NCI-H1105 (cell line): Measurements from ENCODE around the gene FSD1L.

Experiments
- DNase-seq: peaks from one replicate; lab custom pipeline; 2025; lab: John Stamatoyannopoulos, UW

Gene FSD1L

DNA sequence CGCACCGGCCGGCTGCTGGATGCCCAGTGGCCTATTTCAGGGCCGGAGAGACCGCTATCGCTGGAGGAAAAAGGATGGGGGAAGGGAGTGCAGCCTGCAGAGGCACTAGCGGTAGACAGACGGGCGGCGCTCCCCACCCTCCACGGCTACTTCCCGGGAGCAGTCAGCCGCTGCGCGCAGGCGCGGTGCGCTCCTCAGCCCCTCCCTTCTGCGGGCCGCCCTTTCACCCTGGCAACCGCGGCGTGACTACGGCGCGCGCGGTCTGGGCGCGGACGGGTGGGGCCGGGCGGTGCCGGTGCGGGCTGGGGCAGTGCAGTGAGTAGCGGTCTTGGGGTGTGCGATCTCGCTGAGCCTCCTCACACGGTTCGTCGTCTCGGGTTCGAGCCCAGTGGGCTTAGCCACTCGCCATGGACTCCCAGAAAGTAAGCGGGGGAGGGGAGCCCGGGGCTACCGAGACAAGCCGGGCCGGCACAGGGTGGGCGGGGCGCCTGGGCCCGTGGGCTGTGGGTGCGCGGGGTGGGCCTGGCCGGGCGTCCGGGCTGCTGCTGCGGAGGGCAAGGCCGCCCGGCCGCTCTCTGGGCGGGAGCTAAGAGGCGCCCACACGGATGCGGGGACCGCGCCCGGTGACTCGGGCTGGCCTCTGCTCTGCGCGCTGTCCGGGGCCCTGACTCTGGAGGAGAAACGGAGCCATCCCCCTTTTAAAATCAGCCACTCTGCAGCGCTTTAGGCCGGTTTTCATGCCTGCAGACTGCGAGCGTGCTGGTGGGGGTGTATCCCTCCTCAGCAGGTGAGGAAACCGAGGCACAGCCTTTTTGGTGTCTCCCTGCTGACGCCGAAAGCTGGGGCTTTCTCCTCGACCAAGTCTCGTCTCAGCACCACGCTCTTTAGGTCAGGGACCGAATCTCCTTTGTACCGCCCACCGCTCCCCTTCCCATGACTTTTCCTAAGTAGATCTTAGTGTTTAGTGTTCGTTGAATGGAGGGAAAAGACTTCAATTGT, at the start of gene FSD1L:
TSS of gene FSD1L (plus strand) at position 221 of the 999 bp plus-strand sequence. CDS start at position 408, 187 bp downstream.
- DNase-seq: peak; percentile 88

DNA sequence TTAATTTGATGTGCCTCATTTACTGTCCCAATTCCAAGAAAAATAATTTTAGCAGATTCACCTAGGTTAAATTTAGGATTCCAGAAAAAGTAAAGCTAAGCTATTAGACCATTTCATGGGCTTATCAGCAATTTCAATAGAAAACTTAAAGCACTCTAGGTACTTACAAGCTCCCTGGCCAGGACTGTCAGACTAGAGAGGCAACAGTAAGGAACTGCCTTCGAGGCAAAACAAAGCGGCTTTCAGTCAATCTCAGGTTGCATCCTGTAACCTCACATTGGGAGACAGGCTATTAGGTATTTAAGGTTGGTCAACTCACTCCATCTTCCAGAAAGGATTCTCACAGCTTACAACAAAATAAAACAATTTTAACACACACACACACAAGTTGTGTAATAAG, 48.7 kb upstream of the FSD1L start:
- no peak for DNase-seq

GRCh38 chr9:105401651-105402050, 46.2 kb upstream of the FSD1L start:
- DNase-seq: no peak

DNA sequence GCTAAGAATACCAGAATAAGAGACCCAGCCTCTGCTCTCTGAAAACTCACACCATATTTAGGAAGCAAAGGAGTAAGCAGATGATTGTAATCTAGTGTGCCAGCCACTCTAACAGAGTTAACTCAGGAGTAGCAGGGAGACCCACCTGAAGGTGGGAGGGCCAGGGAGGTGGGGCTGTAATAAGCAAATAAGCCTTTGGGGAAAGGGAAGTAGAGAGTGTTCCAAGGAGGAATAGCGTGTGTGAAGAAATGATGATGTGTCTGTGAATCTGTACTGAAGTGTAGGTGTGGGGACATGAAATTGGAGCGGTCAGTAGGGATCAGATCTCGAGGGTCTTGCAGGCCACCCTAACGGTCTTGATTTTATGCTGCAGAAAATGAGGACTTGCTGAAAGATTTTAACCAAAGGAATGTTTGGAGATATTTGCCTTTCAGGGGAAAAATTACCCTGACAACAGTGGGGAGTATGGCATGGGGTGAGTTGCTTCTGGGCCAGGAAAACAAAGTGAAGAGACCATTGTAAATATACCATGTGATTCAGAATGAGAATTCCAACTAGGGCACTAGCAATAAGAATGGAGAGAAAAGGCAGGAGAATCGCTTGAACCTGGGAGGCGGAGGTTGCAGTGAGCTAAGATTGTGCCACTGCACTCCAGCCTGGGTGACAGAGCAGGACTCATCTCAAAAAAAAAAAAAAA, 44.1 kb upstream of the FSD1L start:
- DNase-seq: no peak

DNA sequence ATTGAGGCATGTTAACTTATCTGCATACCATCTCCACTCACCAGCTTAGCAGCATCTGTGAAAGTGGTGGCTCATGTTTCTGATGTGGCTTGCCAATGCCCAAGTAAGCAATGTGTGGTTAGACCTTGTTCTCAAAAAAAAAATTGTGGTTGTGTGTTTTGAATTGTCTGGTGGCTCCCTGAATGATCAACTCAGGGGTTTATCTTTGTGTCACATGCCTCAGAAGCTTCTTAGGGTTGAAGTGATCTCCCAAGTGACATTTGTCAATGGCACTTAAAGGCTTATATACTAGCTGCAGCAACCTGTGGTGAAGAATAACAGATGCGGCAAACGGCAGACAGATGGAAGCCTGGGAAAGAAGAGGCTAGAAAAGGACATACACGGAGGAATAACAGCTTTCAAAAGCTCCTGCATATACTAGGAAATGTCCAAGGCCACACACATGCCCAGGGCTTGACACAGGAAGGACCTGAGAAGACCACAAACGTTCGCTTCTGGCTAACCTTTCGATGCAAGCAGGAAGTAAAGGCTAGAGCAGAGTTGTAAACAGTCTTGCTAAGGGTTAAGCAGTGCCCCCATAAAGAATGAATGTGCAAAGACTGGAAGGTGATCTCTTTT, 42.2 kb upstream of the FSD1L start:
- no peak for DNase-seq

DNA sequence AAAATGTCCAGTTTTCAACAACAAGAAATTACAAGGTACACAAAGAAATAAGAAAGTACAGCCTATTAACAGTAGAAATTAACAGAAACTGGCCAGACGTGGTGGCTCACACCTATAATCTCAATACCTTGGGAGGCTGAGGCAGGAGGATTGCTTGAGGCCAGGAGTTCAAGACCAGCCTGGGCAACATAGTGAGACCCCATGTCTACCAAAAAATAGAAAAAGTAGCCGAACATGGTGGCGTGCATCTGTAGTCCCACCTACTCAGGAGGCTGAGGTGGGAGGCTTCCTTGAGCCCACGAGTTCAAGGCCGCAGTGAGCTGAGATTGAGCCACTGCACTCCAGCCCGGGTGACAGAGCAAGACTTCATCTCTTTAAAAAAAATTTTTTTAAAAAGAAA, 41.5 kb upstream of the FSD1L start:
- no peak for DNase-seq

- DNase-seq: no peak
These were observed 34.3 kb upstream of the FSD1L start for GRCh38 chr9:105413525-105413924.

GRCh38 chr9:105414947-105415661, 32.7 kb upstream of the FSD1L start:
- DNase-seq: peak; percentile 27

DNA sequence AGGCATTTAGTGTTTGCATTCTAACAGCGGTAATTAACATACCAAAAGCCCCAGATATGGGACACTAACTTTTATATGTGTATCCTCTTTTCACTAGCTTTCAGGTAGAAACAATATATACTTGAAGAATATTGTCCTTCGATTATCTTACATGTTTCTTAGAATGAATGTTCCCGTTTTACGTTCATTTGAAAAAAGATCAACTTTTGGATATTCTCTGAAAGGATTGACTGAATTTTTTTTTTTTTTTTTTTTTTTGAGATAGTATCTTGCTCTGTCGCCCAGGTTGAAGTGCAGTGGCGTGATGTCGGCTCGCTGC, 32.2 kb upstream of the FSD1L start:
- no peak for DNase-seq

GRCh38 chr9:105416840-105417239, 31.0 kb upstream of the FSD1L start:
- DNase-seq: no peak

DNA sequence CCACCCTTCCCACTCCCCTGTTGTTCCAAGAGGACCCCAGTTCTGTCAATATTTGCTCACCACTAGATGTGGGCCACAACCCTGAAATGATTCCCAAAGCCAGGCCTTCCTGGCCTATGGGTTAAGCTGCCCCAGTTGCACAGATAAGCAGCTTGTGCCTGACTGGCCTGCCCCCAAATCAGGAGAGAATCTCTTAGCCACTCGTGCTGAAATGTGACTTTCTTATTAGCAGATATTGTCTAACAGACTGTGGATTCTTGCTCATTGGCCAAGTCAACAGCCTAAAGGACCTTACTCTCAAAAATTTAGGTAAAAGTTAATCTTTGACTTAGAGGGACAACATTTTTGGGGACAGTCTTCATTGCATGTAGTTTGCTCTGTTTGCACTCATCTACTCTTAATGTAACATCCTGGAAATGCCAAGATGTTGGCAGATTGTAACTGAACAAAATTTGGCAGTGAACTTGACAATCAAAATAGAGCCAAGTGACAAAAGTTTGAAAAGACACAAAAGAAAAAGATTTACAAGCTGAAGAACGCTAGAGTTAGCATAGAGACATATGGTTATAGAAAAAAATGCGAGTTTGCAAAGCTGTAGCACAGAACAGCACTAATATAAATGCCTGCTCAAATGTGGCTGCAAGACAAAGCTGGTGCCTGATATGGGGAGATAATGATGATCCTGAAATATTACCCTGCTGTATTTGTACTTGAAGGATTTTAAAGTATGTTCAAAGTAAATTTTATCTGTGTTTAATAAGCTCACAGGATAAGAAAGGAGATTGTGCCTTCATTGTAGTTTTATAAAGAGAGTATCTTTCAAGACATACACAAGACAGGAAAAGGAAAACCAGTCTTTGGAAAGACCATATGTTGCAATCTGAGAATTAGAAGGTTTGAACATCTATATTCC, 29.0 kb upstream of the FSD1L start:
- no peak for DNase-seq

GRCh38 chr9:105419816-105420597, 27.8 kb upstream of the FSD1L start:
- no peak for DNase-seq

DNA sequence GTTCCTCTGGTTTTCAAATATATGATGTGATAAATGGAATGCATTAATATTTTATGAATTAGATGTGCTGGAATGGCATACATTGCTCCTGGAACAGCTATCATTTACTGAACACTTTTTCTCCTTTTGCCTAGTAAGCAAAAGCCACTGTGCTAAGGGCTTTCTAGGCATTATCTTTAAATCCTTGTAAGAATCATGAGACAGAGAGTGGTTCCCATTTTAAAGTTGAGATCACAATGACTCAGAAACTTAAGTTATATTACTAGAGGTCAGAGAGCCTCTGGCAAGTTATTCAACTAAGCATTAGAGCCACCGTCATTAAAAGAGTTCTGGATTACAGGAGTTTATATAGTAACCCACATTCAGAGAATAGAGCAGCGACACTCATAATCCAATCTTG, 26.7 kb upstream of the FSD1L start:
- DNase-seq: no peak

DNA sequence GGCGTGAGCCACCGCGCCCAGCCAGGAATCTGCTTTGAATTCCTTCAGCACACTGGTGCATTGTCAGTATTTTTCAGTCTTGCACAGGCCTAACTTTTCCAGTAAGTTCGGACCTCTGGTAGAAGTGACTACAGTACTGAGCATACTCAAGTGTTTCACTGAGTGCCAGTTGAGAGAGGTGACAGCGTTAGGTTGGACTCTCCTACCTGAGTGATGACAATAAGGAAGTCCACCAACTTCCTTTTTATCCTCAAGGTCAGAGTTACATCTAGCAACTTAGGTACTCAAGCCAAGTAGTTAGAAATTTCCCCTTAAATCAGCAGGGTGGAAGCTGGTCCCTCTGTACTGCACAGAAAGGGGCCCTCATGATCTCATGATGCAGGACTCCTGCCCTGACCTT, 26.0 kb upstream of the FSD1L start:
- DNase-seq: no peak

GRCh38 chr9:105425816-105426433, 21.9 kb upstream of the FSD1L start:
- peak; percentile 9 for DNase-seq

DNA sequence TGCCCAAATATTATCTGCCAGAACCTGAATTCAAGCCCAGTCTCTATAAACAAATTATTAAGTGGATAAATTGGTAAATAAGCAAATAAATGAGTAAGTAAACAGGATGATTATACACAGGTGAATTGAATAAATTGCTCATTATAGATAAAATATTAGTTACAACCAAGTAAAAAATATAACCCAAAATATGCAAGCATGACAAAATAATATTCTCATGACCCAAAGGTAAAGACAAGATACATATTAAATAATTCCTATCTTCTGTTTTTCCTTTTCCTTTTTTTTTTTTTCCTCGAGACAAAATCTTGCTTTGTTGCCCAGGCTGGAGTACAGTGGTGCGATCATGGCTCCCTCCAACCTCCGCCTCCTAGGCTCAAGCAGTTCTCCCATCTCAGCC, 21.2 kb upstream of the FSD1L start:
- DNase-seq: no peak

DNA sequence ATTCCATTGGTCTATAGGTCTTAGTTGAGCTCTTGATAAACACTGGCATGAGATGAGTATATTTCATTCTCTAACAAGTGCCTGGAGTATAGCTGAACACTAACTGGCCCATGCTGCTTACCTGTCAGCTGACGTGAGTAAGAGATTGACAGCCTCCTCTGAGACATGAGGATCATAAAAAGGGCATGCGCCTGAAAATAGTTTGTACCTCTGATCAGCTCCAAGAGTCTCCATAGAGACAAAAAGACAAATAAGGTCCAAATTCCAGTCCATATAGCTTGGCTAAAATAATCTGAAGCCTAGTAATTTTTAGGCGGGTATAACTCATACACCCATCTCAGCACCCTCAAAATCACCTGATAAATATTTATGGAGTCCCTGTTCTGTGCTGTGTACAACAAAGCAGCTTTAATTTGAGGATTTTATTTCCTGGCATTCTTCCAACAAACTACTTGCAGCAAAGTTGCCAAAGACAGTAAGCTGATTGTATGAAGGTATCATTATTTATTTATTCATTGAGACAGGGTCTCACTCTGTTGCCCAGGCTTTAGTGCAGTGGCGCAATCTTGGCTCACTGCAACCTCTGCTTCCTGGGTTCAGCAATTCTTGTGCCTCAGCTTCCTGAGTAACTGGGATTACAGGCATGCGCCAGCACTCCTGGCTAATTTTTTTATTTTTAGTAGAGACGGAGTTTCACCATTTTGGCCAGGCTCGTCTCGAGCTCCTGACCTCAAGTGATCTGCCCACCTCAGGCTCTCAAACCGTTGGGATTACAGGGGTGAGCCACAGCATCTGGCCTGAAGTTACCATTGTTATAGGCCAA, 16.2 kb upstream of the FSD1L start:
- no peak for DNase-seq

- no peak for DNase-seq
These were observed 15.5 kb upstream of the FSD1L start for GRCh38 chr9:105432247-105432842.

DNA sequence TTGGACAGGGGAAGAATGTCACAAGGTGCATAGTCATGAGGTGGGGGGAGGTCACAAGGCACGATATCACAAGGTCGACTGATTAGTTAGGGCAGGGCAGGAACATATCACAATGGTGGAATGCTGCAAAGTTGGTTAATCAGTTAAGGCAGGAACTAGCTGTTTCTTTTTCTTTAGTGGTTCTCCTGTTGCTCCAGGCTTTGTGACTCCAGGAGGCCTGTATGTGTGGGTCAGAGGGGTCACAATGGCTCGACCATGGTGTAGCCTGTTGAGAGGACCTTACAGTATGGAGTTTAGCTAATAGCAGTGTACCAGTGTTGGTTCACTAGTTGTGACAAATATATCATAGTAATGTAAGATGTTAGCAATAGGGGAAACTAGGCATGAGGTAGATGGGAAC, 12.4 kb upstream of the FSD1L start:
- DNase-seq: no peak
